GM12801 (cell line): ENCODE data around the gene MAPT.

Source experiments
- TF ChIP-seq, protein P1 (sequence below): IDR thresholded peaks from one replicate; pipeline ENCODE4 v1.5.1; 2011; ENCODE audit warnings: control low read depth; ENCODE audit not compliant: insufficient read length; ENCODE audit errors: extremely low read depth

Gene MAPT

DNA sequence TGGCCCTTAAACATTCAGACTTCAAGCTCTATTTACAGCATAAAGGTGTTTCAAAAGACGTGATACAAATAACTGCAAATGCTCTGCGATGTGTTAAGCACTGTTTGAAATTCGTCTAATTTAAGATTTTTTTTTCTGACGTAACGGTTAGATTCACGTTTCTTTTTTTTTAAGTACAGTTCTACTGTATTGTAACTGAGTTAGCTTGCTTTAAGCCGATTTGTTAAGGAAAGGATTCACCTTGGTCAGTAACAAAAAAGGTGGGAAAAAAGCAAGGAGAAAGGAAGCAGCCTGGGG lies 681 bp upstream of the MAPT start:
- TF ChIP-seq, protein P1, sequence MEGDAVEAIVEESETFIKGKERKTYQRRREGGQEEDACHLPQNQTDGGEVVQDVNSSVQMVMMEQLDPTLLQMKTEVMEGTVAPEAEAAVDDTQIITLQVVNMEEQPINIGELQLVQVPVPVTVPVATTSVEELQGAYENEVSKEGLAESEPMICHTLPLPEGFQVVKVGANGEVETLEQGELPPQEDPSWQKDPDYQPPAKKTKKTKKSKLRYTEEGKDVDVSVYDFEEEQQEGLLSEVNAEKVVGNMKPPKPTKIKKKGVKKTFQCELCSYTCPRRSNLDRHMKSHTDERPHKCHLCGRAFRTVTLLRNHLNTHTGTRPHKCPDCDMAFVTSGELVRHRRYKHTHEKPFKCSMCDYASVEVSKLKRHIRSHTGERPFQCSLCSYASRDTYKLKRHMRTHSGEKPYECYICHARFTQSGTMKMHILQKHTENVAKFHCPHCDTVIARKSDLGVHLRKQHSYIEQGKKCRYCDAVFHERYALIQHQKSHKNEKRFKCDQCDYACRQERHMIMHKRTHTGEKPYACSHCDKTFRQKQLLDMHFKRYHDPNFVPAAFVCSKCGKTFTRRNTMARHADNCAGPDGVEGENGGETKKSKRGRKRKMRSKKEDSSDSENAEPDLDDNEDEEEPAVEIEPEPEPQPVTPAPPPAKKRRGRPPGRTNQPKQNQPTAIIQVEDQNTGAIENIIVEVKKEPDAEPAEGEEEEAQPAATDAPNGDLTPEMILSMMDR: no peak

DNA sequence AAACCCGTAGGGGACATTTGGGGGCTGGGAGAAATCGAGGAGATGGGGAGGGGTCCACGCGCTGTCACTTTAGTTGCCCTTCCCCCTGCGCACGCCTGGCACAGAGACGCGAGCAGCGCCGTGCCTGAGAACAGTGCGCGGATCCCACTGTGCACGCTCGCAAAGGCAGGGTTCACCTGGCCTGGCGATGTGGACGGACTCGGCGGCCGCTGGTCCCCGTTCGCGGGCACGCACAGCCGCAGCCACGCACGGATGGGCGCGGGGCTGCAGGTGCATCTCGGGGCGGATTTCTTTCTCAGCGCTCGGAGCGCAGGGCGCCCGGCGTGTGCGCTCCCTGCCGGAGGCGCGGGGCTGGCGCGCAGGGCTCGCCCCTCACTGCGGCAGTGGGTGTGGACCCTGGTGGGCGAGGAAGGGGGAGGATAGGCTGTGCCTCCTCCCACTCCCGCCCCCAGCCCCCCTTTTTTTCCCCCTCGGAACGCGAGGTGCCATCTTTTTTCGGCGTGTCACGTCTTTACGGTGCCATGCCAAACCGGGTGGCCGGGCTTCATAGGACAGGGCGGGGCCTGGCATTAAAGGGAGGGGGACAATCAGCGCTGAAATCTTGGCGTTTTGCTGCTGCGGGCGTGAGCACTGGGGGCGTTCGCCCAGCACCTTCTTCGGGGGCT lies 1.1 kb downstream of the MAPT start:
- TF ChIP-seq, protein P1: no peak

DNA sequence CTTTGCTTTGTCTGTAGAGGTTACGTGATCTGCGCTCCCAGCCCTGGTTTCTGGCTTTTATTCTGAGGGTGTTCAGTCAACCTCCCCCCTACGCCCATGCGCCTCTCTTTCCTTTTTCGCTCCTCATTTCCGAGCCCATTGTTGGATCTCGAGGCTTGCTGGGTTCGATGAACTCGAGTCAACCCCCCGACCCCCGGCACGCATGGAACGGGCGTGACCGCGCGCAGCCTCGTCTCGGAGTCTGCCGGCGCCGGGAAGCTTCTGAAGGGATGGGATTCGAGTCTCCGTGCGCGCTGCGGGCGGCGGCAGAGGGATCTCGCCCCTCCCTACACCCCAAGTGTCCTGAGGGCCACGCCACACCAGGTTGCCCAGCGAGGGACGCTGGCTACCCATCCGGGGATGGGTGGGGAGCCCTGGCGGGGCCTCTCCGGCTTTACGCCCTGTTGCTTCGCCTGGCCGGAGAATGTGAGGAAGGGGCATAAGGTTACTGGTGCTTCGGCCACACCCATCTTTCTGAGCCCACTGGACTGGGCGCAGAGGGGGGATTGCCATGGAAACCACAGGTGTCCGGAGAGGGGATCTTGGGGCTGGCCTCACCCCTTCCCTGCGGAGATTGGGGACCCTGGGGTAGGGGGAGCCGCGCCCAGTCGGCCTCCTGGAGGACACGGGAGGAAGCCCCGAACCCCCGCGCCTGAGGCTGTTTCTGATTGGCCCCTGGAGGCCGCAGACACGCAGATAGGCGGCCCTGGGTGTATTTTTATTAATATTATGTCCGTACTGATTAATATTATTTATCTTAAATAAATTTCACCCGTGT lies 1.8 kb downstream of the MAPT start:
- TF ChIP-seq, protein P1: no peak

DNA sequence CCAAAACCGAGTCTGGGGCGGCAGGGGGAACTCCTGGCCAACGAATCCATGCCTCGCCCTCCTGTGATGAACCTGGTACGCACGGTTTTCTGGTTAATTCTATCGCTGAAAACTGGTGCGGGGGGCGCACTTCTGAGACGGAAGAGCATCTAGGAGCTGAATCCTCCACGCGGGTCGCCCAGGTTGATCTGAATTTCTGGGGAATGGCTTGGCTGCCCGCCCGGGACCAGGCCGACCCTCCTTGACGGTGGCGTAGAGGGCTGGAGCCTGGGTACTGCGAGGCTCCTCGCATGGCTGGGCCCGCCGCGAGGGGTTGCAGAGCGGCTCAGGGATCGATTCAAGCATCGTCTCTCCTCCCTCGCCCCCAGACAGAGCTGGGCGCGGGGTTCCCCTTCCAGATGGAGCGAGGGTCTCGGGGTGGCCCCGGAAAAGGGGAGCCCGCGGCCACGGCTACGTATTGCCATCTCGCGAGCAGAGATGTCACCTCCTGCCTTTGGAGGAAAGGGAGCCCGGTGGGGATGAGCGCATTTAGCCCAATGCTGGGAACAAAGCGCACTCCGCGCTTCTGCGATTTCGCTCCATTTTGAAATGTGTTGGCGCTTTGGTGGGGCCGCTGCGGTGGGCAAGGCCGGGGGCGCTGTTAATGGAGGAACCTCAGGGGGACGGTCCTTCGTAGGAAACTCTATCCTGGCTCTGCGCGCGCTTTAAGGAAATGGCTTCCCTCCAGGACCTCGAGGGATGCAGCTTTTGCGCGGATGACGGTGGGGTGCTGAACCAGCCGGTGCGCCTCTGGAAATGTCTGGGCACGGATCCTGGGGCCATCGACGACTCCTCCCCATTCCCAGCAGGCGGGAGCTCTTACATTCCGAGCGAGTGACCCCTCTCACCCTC lies 2.7 kb downstream of the MAPT start:
- TF ChIP-seq, protein P1: no peak

DNA sequence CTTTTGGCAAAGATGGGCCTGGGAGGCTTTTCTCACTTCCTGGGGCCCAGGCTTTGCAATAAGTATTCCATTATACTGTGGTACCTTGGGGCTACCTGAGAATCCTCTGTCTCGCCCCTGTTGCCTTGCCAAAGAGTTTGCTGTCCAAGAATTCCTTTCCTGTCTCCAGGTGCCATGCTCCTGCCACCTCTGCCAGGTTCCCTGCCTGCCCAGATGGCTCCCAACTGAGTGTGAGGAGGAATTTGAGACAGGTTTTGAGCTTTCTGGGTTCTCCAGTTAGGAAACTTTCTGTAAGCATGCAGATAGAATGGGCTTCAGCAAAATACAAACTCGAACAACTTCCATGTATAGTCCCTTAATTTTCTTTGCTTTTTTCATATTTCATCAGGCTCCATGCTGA lies 5.8 kb downstream of the MAPT start:
- TF ChIP-seq, protein P1: no peak

DNA sequence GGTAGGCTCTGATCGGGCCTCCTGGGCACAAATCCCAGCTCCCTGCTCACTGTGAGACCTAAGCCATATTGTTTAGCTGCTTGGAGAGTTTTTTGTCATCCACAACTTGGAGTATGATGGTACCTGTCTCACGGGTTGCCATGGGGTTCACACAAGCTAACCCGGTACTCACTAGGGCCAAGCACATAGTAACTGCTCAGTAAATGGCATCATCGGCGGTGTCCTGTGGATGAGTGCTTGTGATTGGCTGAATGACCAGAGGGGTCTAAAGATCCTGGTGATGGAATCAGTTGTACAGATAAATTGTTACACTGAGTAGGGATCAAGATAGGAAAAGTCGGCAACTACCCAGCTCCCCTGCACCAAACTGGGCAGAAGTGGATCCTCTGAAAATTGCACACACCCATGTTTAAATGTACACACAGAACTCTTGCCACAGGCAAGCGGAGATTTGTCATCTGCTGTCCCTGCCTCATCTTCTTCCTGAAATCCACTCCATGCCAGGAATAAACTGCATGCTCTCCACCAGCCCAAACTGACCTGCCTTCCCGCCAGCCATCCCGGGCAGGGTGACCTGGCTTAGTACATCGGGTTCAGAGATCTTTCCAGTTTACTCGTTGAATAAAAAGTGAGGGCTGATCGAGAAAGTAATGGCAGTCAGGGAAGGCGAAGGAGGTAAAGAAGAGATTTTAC lies 6.5 kb downstream of the MAPT start:
- TF ChIP-seq, protein P1: no peak

DNA sequence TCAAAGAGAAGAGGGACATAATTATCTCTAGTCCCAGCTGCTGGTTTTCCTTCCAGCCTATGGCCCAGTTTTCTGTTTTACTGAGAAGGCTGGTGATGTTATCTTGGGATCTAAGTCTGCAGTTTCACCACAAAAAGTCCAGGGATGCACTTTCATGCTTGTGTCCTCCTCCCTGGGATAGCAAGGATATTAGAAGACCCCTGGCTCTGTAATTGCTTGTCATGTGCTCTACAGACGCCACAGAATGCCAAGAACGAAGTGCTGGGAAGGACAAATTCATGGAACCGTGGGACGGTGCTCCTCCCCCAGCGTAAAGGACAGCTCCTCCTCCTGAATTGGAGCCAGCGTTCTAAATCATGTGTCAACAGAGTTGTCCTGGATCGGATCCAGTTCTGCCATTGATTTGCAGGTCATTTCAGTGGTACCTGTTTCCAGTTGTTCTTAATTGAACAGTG lies 8.6 kb downstream of the MAPT start:
- TF ChIP-seq, protein P1: no peak
